Activated CD8-positive, alpha-beta T cell treated with anti-CD3 and anti-CD28 coated beads for 36 hours (primary cell): Measurements from ENCODE around the gene NDUFB6. TPM values are rescaled to one million over a fixed set of nuclear protein-coding genes. Genes with fewer than 3 reads are reported as not detected.

Experiments
- ATAC-seq: fragments of 200-7000 bp; cut with Tn5 transposase; one replicate; pipeline ENCODE4 v1.10.0; 2021; ENCODE audit warnings: mild to moderate bottlenecking, moderate library complexity
- CTCF ChIA-PET: fragments of 350-600 bp; sonication (Branson Sonifier 250); formaldehyde crosslinking; loops from one replicate; lab custom pipeline; 2021; ENCODE audit warnings: antibody characterized with exemption; lab: Charles Lee
- POLR2A ChIA-PET: fragments of 350-600 bp; sonication (Branson Sonifier 250); formaldehyde crosslinking; loops from one replicate; lab custom pipeline; 2021; ENCODE audit warnings: antibody characterized with exemption; lab: Charles Lee
- DNase-seq: peaks from one replicate; pipeline ENCODE4 v3.0.0-alpha.2; 2020
- H3K27ac Mint-ChIP-seq: one replicate; pipeline ENCODE4 v1.8.0; 2021; ENCODE audit warnings: mild to moderate bottlenecking, mixed read lengths
- H3K27me3 Mint-ChIP-seq: one replicate; pipeline ENCODE4 v1.8.0; 2021; ENCODE audit warnings: mixed read lengths
- H3K36me3 Mint-ChIP-seq: one replicate; pipeline ENCODE4 v1.8.0; 2021; ENCODE audit warnings: low read depth, mixed read lengths
- H3K4me1 Mint-ChIP-seq: one replicate; pipeline ENCODE4 v1.8.0; 2021; ENCODE audit warnings: low read depth, mixed read lengths
- H3K4me3 Mint-ChIP-seq: one replicate; pipeline ENCODE4 v1.8.0; 2021; ENCODE audit warnings: mild to moderate bottlenecking, moderate library complexity, mixed read lengths
- H3K9me3 Mint-ChIP-seq: one replicate; pipeline ENCODE4 v1.8.0; 2021; ENCODE audit warnings: mixed read lengths
- CTCF ChIP-seq: fragments of 200-600 bp; IDR thresholded peaks from one replicate; pipeline ENCODE4 v1.8.0; 2022; ENCODE audit warnings: antibody characterized with exemption, mild to moderate bottlenecking
- intact Hi-C: fragments of 100-400 bp; cut with micrococcal nuclease; formaldehyde crosslinking; loops from one replicate; pipeline ENCODE4 v1.10.0; 2022
- total RNA-seq, 2 experiments: library from RNA; stranded (reverse); gene quantifications; one replicate each; pipeline ENCODE4 v1.2.3, GENCODE V29; 2021

The NDUFB6 gene
- total RNA-seq, 2 experiments from 2014 or later, result 61.4 to 63.4 TPM

GRCh38 chr9:32596936-32597335, 24.0 kb upstream of the NDUFB6 start:
- TF ChIP-seq CTCF, result no peak
- Mint-ChIP-seq H3K4me1 (no peaks in the 10 kb centered on the region), H3K9me3 (no peaks in the 10 kb centered on the region), H3K27ac (no peak overlapping the region), H3K4me3 (no peak overlapping the region), H3K36me3 (no peaks in the 10 kb centered on the region), H3K27me3 (peaks cover 7% of the 10 kb centered on the region)
- intact Hi-C loops, result no loop called here
- ChIA-PET CTCF (no interaction called here), POLR2A (no interaction called here)
- ATAC-seq (no peak), DNase-seq (no peak)

- Mint-ChIP-seq H3K36me3 (no peaks in the 10 kb centered on the region), H3K4me1 (no peaks in the 10 kb centered on the region), H3K9me3 (no peaks in the 10 kb centered on the region), H3K4me3 (no peak overlapping the region), H3K27ac (no peak overlapping the region), H3K27me3 (peaks cover 6% of the 10 kb centered on the region)
- TF ChIP-seq CTCF, result no peak
- POLR2A ChIA-PET, result no interaction called here
- intact Hi-C loops, result no loop called here
- CTCF ChIA-PET, result no interaction called here
- ATAC-seq, result no peak
- DNase-seq, result no peak
Observed at GRCh38 chr9:32596096-32596865, 23.3 kb upstream of the NDUFB6 start.

GRCh38 chr9:32590898-32591297, 17.9 kb upstream of the NDUFB6 start:
- ATAC-seq (no peak), DNase-seq (no peak)
- no peak for TF ChIP-seq CTCF
- Mint-ChIP-seq H3K27me3 (peaks cover 14% of the 10 kb centered on the region), H3K4me3 (no peak overlapping the region), H3K36me3 (no peaks in the 10 kb centered on the region), H3K4me1 (no peaks in the 10 kb centered on the region), H3K9me3 (no peaks in the 10 kb centered on the region), H3K27ac (no peak overlapping the region)
- POLR2A ChIA-PET, result no interaction called here
- CTCF ChIA-PET, result interaction anchor here (4.0 to 6.5 kb wide), 2 partner anchors 10 to 212 kb away, joined by 46 to 50 read pairs; no protein-coding TSS in a partner anchor
- intact Hi-C loops, result no loop called here

- Mint-ChIP-seq H3K27ac (no peak overlapping the region), H3K4me1 (no peaks in the 10 kb centered on the region), H3K4me3 (no peak overlapping the region), H3K36me3 (no peaks in the 10 kb centered on the region), H3K27me3 (peaks cover 16% of the 10 kb centered on the region), H3K9me3 (no peaks in the 10 kb centered on the region)
- ChIA-PET CTCF (interaction anchor here (2.8 to 6.5 kb wide), 3 partner anchors 10 to 378 kb away, joined by 25 to 50 read pairs (median 46); no protein-coding TSS in a partner anchor), POLR2A (no interaction called here)
- no peak for ATAC-seq
- DNase-seq, result no peak
- intact Hi-C loops, result no loop called here
- TF ChIP-seq CTCF, result no peak
Observed at GRCh38 chr9:32590476-32590875, 17.5 kb upstream of the NDUFB6 start.

GRCh38 chr9:32589083-32589723, 16.2 kb upstream of the NDUFB6 start:
- ChIA-PET CTCF (interaction anchor here (1.0 to 6.5 kb wide), 9 partner anchors 8 to 379 kb away, joined by 3 to 50 read pairs (median 9); partner anchors contain the start of gene NDUFB6), POLR2A (no interaction called here)
- H3K27ac Mint-ChIP-seq, result no peak overlapping the region
- H3K4me3 Mint-ChIP-seq, result no peak overlapping the region
- H3K36me3 Mint-ChIP-seq, result no peaks in the 10 kb centered on the region
- no peaks in the 10 kb centered on the region for H3K4me1 Mint-ChIP-seq
- intact Hi-C loops, result no loop called here
- DNase-seq (no peak), ATAC-seq (peak; percentile 47)
- TF ChIP-seq CTCF, result no peak
- peaks cover 19% of the 10 kb centered on the region for H3K27me3 Mint-ChIP-seq
- no peaks in the 10 kb centered on the region for H3K9me3 Mint-ChIP-seq
